Endodermal cell (in vitro differentiated cells): Measurements from ENCODE around the gene C21orf91. TPM values are rescaled to one million over a fixed set of nuclear protein-coding genes. Genes with fewer than 3 reads are reported as not detected.

Experiments used
- DNase-seq: peaks from one replicate; pipeline ENCODE4 v3.0.0-alpha.2; 2017
- H3K27ac ChIP-seq: 2 replicates; pipeline ENCODE4 v1.5.1; 2013; ENCODE audit warnings: mild to moderate bottlenecking, low read depth, low read length, moderate library complexity
- H3K27me3 ChIP-seq: 2 replicates; pipeline ENCODE4 v1.6.1; 2013; ENCODE audit warnings: mild to moderate bottlenecking, low read length, moderate library complexity; ENCODE audit not compliant: insufficient read depth, control insufficient read depth, poor library complexity, severe bottlenecking
- H3K36me3 ChIP-seq: 2 replicates; pipeline ENCODE4 v1.7.0; 2013; ENCODE audit warnings: mild to moderate bottlenecking, low read length, moderate library complexity; ENCODE audit not compliant: control insufficient read depth, insufficient read depth
- H3K4me1 ChIP-seq: one replicate; pipeline ENCODE4 v1.7.0; 2013; ENCODE audit warnings: low read length; ENCODE audit not compliant: control insufficient read depth, insufficient read depth
- H3K4me3 ChIP-seq: 2 replicates; pipeline ENCODE4 v1.5.1; 2013; ENCODE audit warnings: mild to moderate bottlenecking, low read length, moderate library complexity
- H3K9ac ChIP-seq: 2 replicates; pipeline ENCODE4 v1.6.1; 2013; ENCODE audit warnings: mild to moderate bottlenecking, low read length, moderate library complexity; ENCODE audit not compliant: poor library complexity, severe bottlenecking; ENCODE audit errors: extremely low read depth
- H3K9me3 ChIP-seq: 2 replicates; pipeline ENCODE4 v1.6.1; 2013; ENCODE audit warnings: mild to moderate bottlenecking, low read length, moderate library complexity; ENCODE audit not compliant: control insufficient read depth
- H3K27ac Mint-ChIP-seq: 2 replicates; pipeline ENCODE4 v1.8.0; 2020; ENCODE audit warnings: mixed read lengths
- H3K27me3 Mint-ChIP-seq: 2 replicates; pipeline ENCODE4 v1.8.0; 2021; ENCODE audit warnings: mild to moderate bottlenecking, mixed read lengths; ENCODE audit not compliant: insufficient read depth
- H3K36me3 Mint-ChIP-seq: 2 replicates; pipeline ENCODE4 v1.8.0; 2020; ENCODE audit warnings: low read depth, mixed read lengths
- H3K4me1 Mint-ChIP-seq: 2 replicates; pipeline ENCODE4 v1.8.0; 2020; ENCODE audit warnings: mixed read lengths
- H3K4me3 Mint-ChIP-seq: 2 replicates; pipeline ENCODE4 v1.8.0; 2020; ENCODE audit warnings: mild to moderate bottlenecking, moderate library complexity, mixed read lengths
- H3K9me3 Mint-ChIP-seq: 2 replicates; pipeline ENCODE4 v1.8.0; 2020; ENCODE audit warnings: mild to moderate bottlenecking, mixed read lengths
- WGBS, 2 experiments: methylation state at CpG; one replicate each; pipeline versions ENCODE4 v1.1.5 to v1.1.7; 2013; ENCODE audit warnings: missing lambda C conversion rate in 2 of 2, mixed read lengths in 1 of 2; ENCODE audit not compliant: insufficient coverage in 1 of 2, insufficient read length in 1 of 2; 5-methylcytosine and 5-hydroxymethylcytosine counted together
- total RNA-seq, 2 donors: library from RNA; stranded (reverse); fragmentation: NEBNext Ultra II Directional in 1 of 2; extraction: Animal tissue kit (Norgen Biotek cat#: 25700) in 1 of 2; gene quantifications; 2 replicates in 1 of 2; 3 replicates in 1 of 2; pipeline ENCODE4 v1.2.1, GENCODE V29; 2021
- TF ChIP-seq, protein P1 (sequence below): fragments of 200-600 bp; sonication (generic); conservative IDR thresholded peaks from 2 replicates; pipeline ENCODE4 v1.5.0; 2021; ENCODE audit warnings: antibody characterized with exemption, mild to moderate bottlenecking

The C21orf91 gene
- total RNA-seq, 2 donors from 2014 or later = 32.3 to 49.5 TPM

- DNase-seq = no peak
- Histone ChIP-seq H3K9me3 (peaks cover 14% of the 10 kb centered on the region), H3K36me3 (no peaks in the 10 kb centered on the region), H3K27ac (no peak overlapping the region), H3K4me1 (peaks cover 4% of the 10 kb centered on the region), H3K4me3 (no peak overlapping the region), H3K9ac (no peak overlapping the region), H3K27me3 (peaks cover 4% of the 10 kb centered on the region)
- Mint-ChIP-seq H3K4me1 (peaks cover 7% of the 10 kb centered on the region), H3K27me3 (peaks cover 5% of the 10 kb centered on the region), H3K27ac (no peak overlapping the region), H3K4me3 (no peak overlapping the region), H3K36me3 (no peaks in the 10 kb centered on the region), H3K9me3 (peaks cover 3% of the 10 kb centered on the region)
- WGBS, 2 experiments = 75 to 83% methylated on average over 1 to 2 of the region's 2 CpGs
- TF ChIP-seq, protein P1, sequence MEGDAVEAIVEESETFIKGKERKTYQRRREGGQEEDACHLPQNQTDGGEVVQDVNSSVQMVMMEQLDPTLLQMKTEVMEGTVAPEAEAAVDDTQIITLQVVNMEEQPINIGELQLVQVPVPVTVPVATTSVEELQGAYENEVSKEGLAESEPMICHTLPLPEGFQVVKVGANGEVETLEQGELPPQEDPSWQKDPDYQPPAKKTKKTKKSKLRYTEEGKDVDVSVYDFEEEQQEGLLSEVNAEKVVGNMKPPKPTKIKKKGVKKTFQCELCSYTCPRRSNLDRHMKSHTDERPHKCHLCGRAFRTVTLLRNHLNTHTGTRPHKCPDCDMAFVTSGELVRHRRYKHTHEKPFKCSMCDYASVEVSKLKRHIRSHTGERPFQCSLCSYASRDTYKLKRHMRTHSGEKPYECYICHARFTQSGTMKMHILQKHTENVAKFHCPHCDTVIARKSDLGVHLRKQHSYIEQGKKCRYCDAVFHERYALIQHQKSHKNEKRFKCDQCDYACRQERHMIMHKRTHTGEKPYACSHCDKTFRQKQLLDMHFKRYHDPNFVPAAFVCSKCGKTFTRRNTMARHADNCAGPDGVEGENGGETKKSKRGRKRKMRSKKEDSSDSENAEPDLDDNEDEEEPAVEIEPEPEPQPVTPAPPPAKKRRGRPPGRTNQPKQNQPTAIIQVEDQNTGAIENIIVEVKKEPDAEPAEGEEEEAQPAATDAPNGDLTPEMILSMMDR = no peak
These were observed 39.6 kb upstream of the C21orf91 start for GRCh38 chr21:17858747-17859146.

DNA sequence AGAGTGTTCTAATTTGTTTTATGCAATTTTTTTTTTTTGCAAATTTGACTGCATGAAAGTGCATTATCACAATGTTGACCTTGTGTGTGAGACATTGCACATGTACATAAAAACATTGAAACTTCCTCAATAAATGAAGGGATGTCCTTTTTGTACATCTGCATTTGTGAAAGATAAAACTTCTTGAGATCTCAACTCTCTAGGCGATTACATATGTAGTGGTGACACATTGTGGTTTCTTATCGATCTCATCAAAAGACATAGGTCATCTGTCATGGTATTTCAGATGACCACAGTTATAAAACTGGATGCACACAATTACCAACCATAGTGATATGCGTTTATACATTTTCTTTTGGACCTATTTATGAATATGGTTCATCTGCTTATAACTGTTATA, 35.6 kb upstream of the C21orf91 start:
- TF ChIP-seq, protein P1 = no peak

DNA sequence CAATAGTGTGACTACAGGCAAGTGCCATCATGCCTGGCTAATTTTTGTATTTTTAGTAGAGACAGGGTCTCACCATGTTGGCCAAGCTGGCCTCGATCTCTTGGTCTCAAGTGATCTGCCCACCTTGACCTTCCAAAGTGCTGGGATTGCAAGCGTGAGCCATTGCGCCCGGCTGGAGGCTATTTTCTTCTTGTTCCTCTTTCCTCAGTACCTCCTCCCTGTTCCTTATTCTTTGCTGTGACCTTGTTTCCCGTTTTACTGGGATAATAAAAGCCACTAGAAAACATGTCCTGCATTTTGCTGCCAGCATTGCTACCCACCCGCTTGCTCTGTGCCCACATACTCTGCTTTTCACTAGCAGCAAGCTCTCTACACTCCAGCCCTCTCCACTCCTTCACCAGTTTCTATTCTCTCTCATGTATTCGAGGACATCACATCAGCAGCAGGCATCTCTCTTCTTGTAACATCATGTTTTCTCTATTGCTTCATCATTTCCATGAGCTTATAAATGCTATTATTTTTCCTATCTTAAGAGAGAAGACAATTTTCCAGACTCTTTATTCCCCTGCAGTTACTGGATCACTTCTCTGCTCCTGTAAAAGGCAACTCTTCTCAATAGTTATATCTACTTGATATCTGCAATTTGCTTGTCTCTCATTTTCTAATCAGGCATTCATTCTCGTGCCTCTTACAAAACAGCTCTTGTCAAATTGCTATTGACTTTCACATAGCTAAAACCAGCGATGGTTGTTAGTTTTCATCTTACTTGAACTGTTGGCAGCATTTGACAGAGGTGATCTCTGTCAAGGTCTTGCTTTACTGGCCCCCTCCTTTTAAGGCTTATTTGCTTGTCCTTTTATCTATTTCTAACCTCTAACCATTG, 34.5 kb upstream of the C21orf91 start:
- no peak for DNase-seq
- Mint-ChIP-seq H3K9me3 (peaks cover 4% of the 10 kb centered on the region), H3K4me1 (peaks cover 7% of the 10 kb centered on the region), H3K4me3 (no peak overlapping the region), H3K27me3 (peaks cover 9% of the 10 kb centered on the region), H3K36me3 (no peaks in the 10 kb centered on the region), H3K27ac (no peak overlapping the region)
- Histone ChIP-seq H3K4me3 (no peak overlapping the region), H3K9me3 (peaks cover 16% of the 10 kb centered on the region), H3K9ac (no peak overlapping the region), H3K36me3 (no peaks in the 10 kb centered on the region), H3K4me1 (peaks cover 4% of the 10 kb centered on the region), H3K27me3 (peaks cover 4% of the 10 kb centered on the region), H3K27ac (no peak overlapping the region)
- WGBS, 2 experiments = 79 to 83% methylated on average over 9 of the region's 9 CpGs
- TF ChIP-seq, protein P1 = no peak

More for the DNA sequence above, 35.6 kb upstream of the C21orf91 start:
- no peak for DNase-seq
- Histone ChIP-seq H3K27me3 (peaks cover 4% of the 10 kb centered on the region), H3K27ac (no peak overlapping the region), H3K4me3 (no peak overlapping the region), H3K36me3 (no peaks in the 10 kb centered on the region), H3K4me1 (peaks cover 4% of the 10 kb centered on the region), H3K9me3 (peaks cover 14% of the 10 kb centered on the region), H3K9ac (no peak overlapping the region)
- peaks cover 9% of the 10 kb centered on the region for H3K27me3 Mint-ChIP-seq
- WGBS, 2 experiments = 89 to 100% methylated on average over 2 of the region's 3 CpGs
- H3K4me3 Mint-ChIP-seq = no peak overlapping the region
- H3K4me1 Mint-ChIP-seq = peaks cover 7% of the 10 kb centered on the region
- no peaks in the 10 kb centered on the region for H3K36me3 Mint-ChIP-seq
- no peak overlapping the region for H3K27ac Mint-ChIP-seq
- peaks cover 4% of the 10 kb centered on the region for H3K9me3 Mint-ChIP-seq
